Loucy (cell line): ENCODE measurements around the gene ARVCF.

Experiments
- CTCF ChIP-seq: fragments of 200-600 bp; sonication (generic); conservative IDR thresholded peaks from 2 replicates; pipeline ENCODE4 v1.5.1; 2014; ENCODE audit warnings: mild to moderate bottlenecking, antibody characterized with exemption, low read length
- EZH2phosphoT487 ChIP-seq: fragments of 200-600 bp; IDR thresholded peaks from 2 replicates; pipeline ENCODE4 v1.6.1; 2018; ENCODE audit warnings: antibody characterized with exemption, mild to moderate bottlenecking, moderate library complexity, borderline replicate concordance

GRCh38 chr22:20061481-20061861, 44.8 kb upstream of the ARVCF start:
- TF ChIP-seq CTCF (no peak), EZH2phosphoT487 (no peak)
